ENCODE measurements around the gene PIK3IP1. TPM values are rescaled to one million over a fixed set of nuclear protein-coding genes. Genes with fewer than 3 reads are reported as not detected.

Gene PIK3IP1
- total and polyA plus RNA-seq, 10 of the 15 experiments (the other 5 are each of a cell fraction or from before 2014, with no cell fraction given): 0.77 to 6.5 (median 3.0) TPM

DNA sequence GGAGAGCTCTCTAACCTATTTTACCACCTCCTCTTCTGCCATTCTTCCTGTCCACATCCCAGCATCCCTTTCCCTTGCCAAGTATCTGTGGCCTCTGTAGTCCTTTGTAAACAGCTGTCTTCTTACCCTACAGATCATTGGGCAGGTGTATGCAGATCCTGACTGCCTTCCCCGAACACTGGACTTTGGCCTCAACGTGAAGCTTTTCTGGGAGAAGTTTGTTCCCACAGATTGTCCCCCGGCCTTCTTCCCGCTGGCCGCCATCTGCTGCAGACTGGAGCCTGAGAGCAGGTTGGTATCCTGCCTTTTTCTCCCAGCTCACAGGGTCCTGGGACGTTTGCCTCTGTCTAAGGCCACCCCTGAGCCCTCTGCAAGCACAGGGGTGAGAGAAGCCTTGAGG lies 17.3 kb downstream of the PIK3IP1 start:
- Histone ChIP-seq H3K9ac (ENCODE audit: control insufficient read depth, insufficient read depth, low read length) (no peak overlapping the region), H3K36me3 (ENCODE audit: control insufficient read depth in 2 of 2, insufficient read depth in 2 of 2, low read length in 1 of 2) (peaks cover 23 to 31% of the 10 kb centered on the region in 2 experiments), H3K27ac (ENCODE audit: control insufficient read depth, insufficient read depth) (no peak overlapping the region), H3K4me1 (ENCODE audit: control insufficient read depth, insufficient read depth, low read length) (no peaks in the 10 kb centered on the region), H3K4me3 (no peak overlapping the region), H3K9me3 (replicated peaks; ENCODE audit: control insufficient read depth, insufficient read depth, low read length) (no peaks in the 10 kb centered on the region), H3K79me2 (ENCODE audit: control insufficient read depth, insufficient read depth, low read length) (no peaks in the 10 kb centered on the region), H4K20me1 (ENCODE audit: control insufficient read depth, insufficient read depth) (no peaks in the 10 kb centered on the region), H3K4me2 (ENCODE audit: control insufficient read depth, insufficient read depth) (no peak overlapping the region), H3K27me3 (replicated peaks in 1 of 2; ENCODE audit: control insufficient read depth in 2 of 2, insufficient read depth in 2 of 2, low read length in 1 of 2) (no peaks in the 10 kb centered on the region), H2AFZ (ENCODE audit: control insufficient read depth, low read depth, low read length) (no peak overlapping the region)
- no peak for TF ChIP-seq CEBPB (IDR thresholded peaks at IDR 0.05; ENCODE audit: borderline replicate concordance in 1 of 2, low read depth in 2 of 2, low read length in 2 of 2)
- CTCF ChIA-PET: interaction anchor here (0.8 to 6.9 kb wide), 5 partner anchors 18 to 167 kb away, joined by 3 to 115 read pairs (median 5); partner anchors contain the start of genes LIMK2 and PIK3IP1
- no peak for FAIRE-seq
- no peak for DNase-seq (ENCODE audit: low read depth, low spot score)
- BruUV-seq (replicated peaks): no TSS peak
- SMC1A ChIA-PET (ENCODE audit: uncharacterized antibody, unreplicated experiment): interaction anchor here (0.6 to 1.8 kb wide), 2 partner anchors 64 to 69 kb away, joined by 3 to 8 read pairs; partner anchors contain the start of gene LIMK2
- ATAC-seq: no peak
- 83% methylated on average over 6 of the region's 6 CpGs for WGBS (ENCODE audit: insufficient coverage, insufficient replicate concordance, low lambda C conversion rate, missing lambda C conversion rate)
- in situ Hi-C loops (cut with MboI) (no loop called here), intact Hi-C loops (cut with micrococcal nuclease; ENCODE audit: unreplicated experiment) (no loop called here)
- POLR2A ChIA-PET: interaction anchor here (0.6 kb wide), 1 partner anchor 100 kb away, joined by 4 read pairs; no protein-coding TSS in a partner anchor
- RAD21 ChIA-PET (ENCODE audit: unreplicated experiment): interaction anchor here (0.6 to 3.0 kb wide), 2 partner anchors 62 to 72 kb away, joined by 3 to 40 read pairs; partner anchors contain the start of gene LIMK2

DNA sequence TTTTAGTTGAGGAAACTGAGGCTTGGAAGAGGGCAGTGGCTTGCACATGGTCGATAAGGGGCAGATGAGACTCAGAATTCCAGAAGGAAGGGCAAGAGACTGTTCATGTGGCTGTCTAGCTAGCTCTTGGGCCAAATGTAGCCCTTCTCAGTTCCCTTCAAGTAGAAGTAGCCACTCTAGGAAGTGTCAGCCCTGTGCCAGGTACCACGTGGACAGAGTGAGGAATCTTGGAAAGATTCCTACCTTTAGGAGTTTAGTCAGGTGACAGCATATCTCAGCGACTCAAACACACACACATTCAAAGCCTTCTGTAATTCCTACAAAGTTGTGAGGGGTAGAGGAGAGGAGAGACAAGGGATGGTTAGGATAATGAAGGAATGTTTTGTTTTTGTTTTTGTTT lies 18.3 kb downstream of the PIK3IP1 start:
- H3K36me3 ChIP-seq (ENCODE audit: control insufficient read depth in 2 of 2, insufficient read depth in 2 of 2, low read length in 1 of 2): peaks cover 23 to 31% of the 10 kb centered on the region in 2 experiments
- no peaks in the 10 kb centered on the region for H3K27me3 ChIP-seq (replicated peaks in 1 of 2; ENCODE audit: control insufficient read depth in 2 of 2, insufficient read depth in 2 of 2, low read length in 1 of 2)
- no TSS peak for BruUV-seq (replicated peaks)
- no peak overlapping the region for H3K27ac ChIP-seq (ENCODE audit: control insufficient read depth, insufficient read depth)
- intact Hi-C loops (cut with micrococcal nuclease; ENCODE audit: unreplicated experiment) (loop anchor here (5.0 kb wide), 1 partner anchor 167 kb away; the partner anchor contains the start of gene SELENOM), in situ Hi-C loops (cut with MboI) (no loop called here)
- POLR2A ChIA-PET: no interaction called here
- no peak for ATAC-seq
- H3K4me3 ChIP-seq: no peak overlapping the region
- H2AFZ ChIP-seq (ENCODE audit: control insufficient read depth, low read depth, low read length): no peak overlapping the region
- CTCF ChIA-PET: interaction anchor here (0.7 to 6.9 kb wide), 15 partner anchors 11 to 459 kb away, joined by 3 to 115 read pairs (median 8); partner anchors contain the start of genes LIMK2, PIK3IP1, RNF185 and SELENOM
- H4K20me1 ChIP-seq (ENCODE audit: control insufficient read depth, insufficient read depth): no peaks in the 10 kb centered on the region
- H3K9me3 ChIP-seq (replicated peaks; ENCODE audit: control insufficient read depth, insufficient read depth, low read length): no peaks in the 10 kb centered on the region
- RAD21 ChIA-PET (ENCODE audit: unreplicated experiment): interaction anchor here (2.2 to 3.0 kb wide), 2 partner anchors 18 to 61 kb away, joined by 8 to 40 read pairs; partner anchors contain the start of genes LIMK2 and PIK3IP1
- 98% methylated on average over 3 of the region's 3 CpGs for WGBS (ENCODE audit: insufficient coverage, insufficient replicate concordance, low lambda C conversion rate, missing lambda C conversion rate)
- H3K4me1 ChIP-seq (ENCODE audit: control insufficient read depth, insufficient read depth, low read length): no peaks in the 10 kb centered on the region
- no peaks in the 10 kb centered on the region for H3K79me2 ChIP-seq (ENCODE audit: control insufficient read depth, insufficient read depth, low read length)
- no peak for TF ChIP-seq MTA3 (IDR thresholded peaks at IDR 0.05; ENCODE audit: borderline replicate concordance, low read length)
- TF ChIP-seq GATAD2B (conservative IDR thresholded peaks at IDR 0.05; ENCODE audit: low read depth): no peak
- TF ChIP-seq ZNF274 (IDR thresholded peaks at IDR 0.05; ENCODE audit: insufficient read depth, insufficient read length): no peak
- TF ChIP-seq ETV6 (conservative IDR thresholded peaks at IDR 0.05 in 1 of 2, IDR thresholded peaks at IDR 0.05 in 1 of 2; ENCODE audit: borderline replicate concordance in 1 of 2, low read depth in 1 of 2): no peak
- TF ChIP-seq SIX5 (IDR thresholded peaks at IDR 0.05; ENCODE audit: low read depth, low read length, severe bottlenecking): no peak
- DNase-seq (ENCODE audit: low read depth, low spot score): no peak
- H3K9ac ChIP-seq (ENCODE audit: control insufficient read depth, insufficient read depth, low read length): no peak overlapping the region
- FAIRE-seq: no peak
- H3K4me2 ChIP-seq (ENCODE audit: control insufficient read depth, insufficient read depth): no peak overlapping the region
- SMC1A ChIA-PET (ENCODE audit: uncharacterized antibody, unreplicated experiment): interaction anchor here (0.8 to 4.7 kb wide), 9 partner anchors 11 to 166 kb away, joined by 3 to 59 read pairs (median 8); partner anchors contain the start of genes LIMK2, PIK3IP1 and SELENOM

All from GM12878 (cell line).